GM12872 (cell line): Measurements from ENCODE around the gene ADAMTS13.

ENCODE experiments used
- CTCF ChIP-seq: IDR thresholded peaks from 3 replicates; pipeline ENCODE4 v1.5.1; 2011; ENCODE audit warnings: low read depth, mild to moderate bottlenecking, low read length, moderate library complexity; ENCODE audit not compliant: insufficient read depth

The ADAMTS13 gene

GRCh38 chr9:133477461-133477860 is 55.3 kb downstream of the ADAMTS13 start:
- no peak for TF ChIP-seq CTCF

- TF ChIP-seq CTCF, result no peak
Measured at GRCh38 chr9:133477992-133478850, 56.1 kb downstream of the ADAMTS13 start.

- no peak for TF ChIP-seq CTCF
Measured at GRCh38 chr9:133478851-133479711, 56.9 kb downstream of the ADAMTS13 start, which contains the start of gene SLC2A6. TSS of gene SLC2A6 (minus strand) at chr9:133479099. CDS start at chr9:133479059, 40 bp downstream.

- no peak for TF ChIP-seq CTCF
Measured at GRCh38 chr9:133483611-133484010, 61.4 kb downstream of the ADAMTS13 start.

- no peak for TF ChIP-seq CTCF
Measured at GRCh38 chr9:133484671-133485437, 62.7 kb downstream of the ADAMTS13 start.

- TF ChIP-seq CTCF, result no peak
Measured at GRCh38 chr9:133485531-133486260, 63.5 kb downstream of the ADAMTS13 start.
